SK-N-SH treated with all-trans-retinoic acid at 6 μM for 48 hours (cell line): ENCODE results near the gene GLI3.

Experiments used
- ATAC-seq: fragments of 200-7000 bp; cut with Tn5 transposase; 3 replicates; pipeline ENCODE4 v1.9.1; 2020; ENCODE audit warnings: mild to moderate bottlenecking, moderate library complexity
- ARNTL ChIP-seq: fragments of 450-650 bp; formaldehyde crosslinking; IDR thresholded peaks from 2 replicates; pipeline ENCODE4 v1.5.0; 2020; ENCODE audit warnings: low read depth, mild to moderate bottlenecking, moderate library complexity, borderline replicate concordance
- BACH2 ChIP-seq: fragments of 250-450 bp; sonication (Bioruptor Pico); IDR thresholded peaks from 2 replicates; pipeline ENCODE4 v1.9.0; 2021; ENCODE audit warnings: mild to moderate bottlenecking, borderline replicate concordance
- CSDC2 ChIP-seq: fragments of 250-450 bp; sonication (Bioruptor Pico); IDR thresholded peaks from 2 replicates; pipeline ENCODE4 v1.5.0; 2020; ENCODE audit warnings: mild to moderate bottlenecking, moderate library complexity
- ESRRG ChIP-seq: fragments of 250-450 bp; sonication (Bioruptor Pico); IDR thresholded peaks from 2 replicates; pipeline ENCODE4 v1.6.1; 2021; ENCODE audit warnings: mild to moderate bottlenecking
- GLIS3 ChIP-seq: fragments of 250-450 bp; sonication (Bioruptor Pico); IDR thresholded peaks from 2 replicates; pipeline ENCODE4 v1.5.0; 2020; ENCODE audit warnings: mild to moderate bottlenecking, moderate library complexity
- ISL1 ChIP-seq: fragments of 250-450 bp; sonication (Bioruptor Pico); IDR thresholded peaks from 2 replicates; pipeline ENCODE4 v2.1.2; 2022; ENCODE audit warnings: mild to moderate bottlenecking, moderate library complexity
- PPARA ChIP-seq: fragments of 250-450 bp; sonication (Bioruptor Pico); IDR thresholded peaks from 2 replicates; pipeline ENCODE4 v1.5.0; 2020; ENCODE audit warnings: mild to moderate bottlenecking, borderline replicate concordance
- RARB ChIP-seq: fragments of 250-450 bp; sonication (Bioruptor Pico); IDR thresholded peaks from 2 replicates; pipeline ENCODE4 v1.8.0; 2021; ENCODE audit warnings: mild to moderate bottlenecking, moderate library complexity
- SNAI2 ChIP-seq: fragments of 250-450 bp; sonication (Bioruptor Pico); IDR thresholded peaks from 2 replicates; pipeline ENCODE4 v1.5.0; 2020; ENCODE audit warnings: mild to moderate bottlenecking, moderate library complexity
- TCF4 ChIP-seq: fragments of 250-450 bp; sonication (Bioruptor Pico); IDR thresholded peaks from 2 replicates; pipeline ENCODE4 v1.8.0; 2021; ENCODE audit warnings: mild to moderate bottlenecking, moderate library complexity, borderline replicate concordance
- TOX ChIP-seq: fragments of 250-450 bp; sonication (Bioruptor Pico); IDR thresholded peaks from 2 replicates; pipeline ENCODE4 v1.8.0; 2021; ENCODE audit warnings: mild to moderate bottlenecking, moderate library complexity, borderline replicate concordance
- ZC3H10 ChIP-seq: fragments of 250-450 bp; sonication (Bioruptor Pico); IDR thresholded peaks from 2 replicates; pipeline ENCODE4 v1.5.1; 2021; ENCODE audit warnings: mild to moderate bottlenecking, moderate library complexity
- ZFP3 ChIP-seq: fragments of 250-450 bp; sonication (Bioruptor Pico); IDR thresholded peaks from 2 replicates; pipeline ENCODE4 v1.5.0; 2020; ENCODE audit warnings: mild to moderate bottlenecking, moderate library complexity
- ZFP30 ChIP-seq: fragments of 450-650 bp; formaldehyde crosslinking; IDR thresholded peaks from 2 replicates; pipeline ENCODE4 v1.5.0; 2022; ENCODE audit warnings: mild to moderate bottlenecking, moderate library complexity
- ZNF565 ChIP-seq: fragments of 450-650 bp; formaldehyde crosslinking; conservative IDR thresholded peaks from 2 replicates; pipeline ENCODE4 v1.5.0; 2020; ENCODE audit warnings: low read depth, mild to moderate bottlenecking, moderate library complexity
- ZNF70 ChIP-seq: fragments of 450-650 bp; formaldehyde crosslinking; IDR thresholded peaks from 2 replicates; pipeline ENCODE4 v1.5.0; 2020; ENCODE audit warnings: mild to moderate bottlenecking, moderate library complexity
- ZNF8 ChIP-seq: fragments of 450-650 bp; formaldehyde crosslinking; IDR thresholded peaks from 2 replicates; pipeline ENCODE4 v1.5.0; 2020; ENCODE audit warnings: mild to moderate bottlenecking, moderate library complexity
- TF ChIP-seq, protein P1 (sequence below): fragments of 250-450 bp; sonication (Bioruptor Pico); IDR thresholded peaks from 2 replicates; pipeline ENCODE4 v1.5.1; 2021; ENCODE audit warnings: mild to moderate bottlenecking, moderate library complexity
- TF ChIP-seq, protein P2 (sequence below): fragments of 250-450 bp; sonication (Bioruptor Pico); IDR thresholded peaks from 2 replicates; pipeline ENCODE4 v1.8.0; 2020; ENCODE audit warnings: mild to moderate bottlenecking, moderate library complexity, borderline replicate concordance
- TF ChIP-seq, protein P3 (sequence below): fragments of 250-450 bp; sonication (Bioruptor Pico); IDR thresholded peaks from 2 replicates; pipeline ENCODE4 v1.5.1; 2020; ENCODE audit warnings: low read depth, mild to moderate bottlenecking, moderate library complexity
- TF ChIP-seq, protein P4 (sequence below): fragments of 250-450 bp; sonication (Bioruptor Pico); IDR thresholded peaks from 2 replicates; pipeline ENCODE4 v1.8.0; 2021; ENCODE audit warnings: low read depth, mild to moderate bottlenecking, moderate library complexity, borderline replicate concordance

The GLI3 gene

DNA sequence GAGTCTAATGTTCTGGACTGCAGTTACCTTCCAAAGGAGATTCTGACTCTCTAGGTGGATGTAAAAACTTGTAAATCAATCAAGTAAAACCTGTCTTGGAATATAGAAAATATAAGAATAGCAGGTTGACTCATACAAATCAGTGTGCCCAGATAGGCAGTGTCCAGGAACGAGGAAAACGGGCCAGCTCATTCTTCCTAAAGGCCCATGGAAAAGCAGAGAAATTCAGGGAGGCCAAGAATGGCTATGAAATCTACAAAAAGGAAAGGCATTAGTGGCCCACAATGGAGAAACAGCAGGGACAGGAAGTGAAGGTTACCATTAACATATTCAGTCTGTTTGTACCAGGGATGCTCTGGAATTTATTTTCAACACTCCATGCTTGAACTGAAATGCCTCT, 14.9 kb downstream of the GLI3 start:
- TF ChIP-seq ZFP3 (no peak), SNAI2 (CRISPR knock-in tag) (no peak), GLIS3 (CRISPR knock-in tag) (no peak), ZFP30 (no peak), TCF4 (no peak), PPARA (CRISPR knock-in tag) (no peak), ESRRG (CRISPR knock-in tag) (no peak), CSDC2 (CRISPR knock-in tag) (no peak), ZNF8 (CRISPR knock-in tag) (no peak), BACH2 (CRISPR knock-in tag) (no peak), ZNF70 (no peak), ARNTL (no peak)
- TF ChIP-seq, protein P1, sequence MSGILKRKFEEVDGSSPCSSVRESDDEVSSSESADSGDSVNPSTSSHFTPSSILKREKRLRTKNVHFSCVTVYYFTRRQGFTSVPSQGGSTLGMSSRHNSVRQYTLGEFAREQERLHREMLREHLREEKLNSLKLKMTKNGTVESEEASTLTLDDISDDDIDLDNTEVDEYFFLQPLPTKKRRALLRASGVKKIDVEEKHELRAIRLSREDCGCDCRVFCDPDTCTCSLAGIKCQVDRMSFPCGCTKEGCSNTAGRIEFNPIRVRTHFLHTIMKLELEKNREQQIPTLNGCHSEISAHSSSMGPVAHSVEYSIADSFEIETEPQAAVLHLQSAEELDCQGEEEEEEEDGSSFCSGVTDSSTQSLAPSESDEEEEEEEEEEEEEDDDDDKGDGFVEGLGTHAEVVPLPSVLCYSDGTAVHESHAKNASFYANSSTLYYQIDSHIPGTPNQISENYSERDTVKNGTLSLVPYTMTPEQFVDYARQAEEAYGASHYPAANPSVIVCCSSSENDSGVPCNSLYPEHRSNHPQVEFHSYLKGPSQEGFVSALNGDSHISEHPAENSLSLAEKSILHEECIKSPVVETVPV (CRISPR knock-in tag): no peak
- ATAC-seq: no peak

DNA sequence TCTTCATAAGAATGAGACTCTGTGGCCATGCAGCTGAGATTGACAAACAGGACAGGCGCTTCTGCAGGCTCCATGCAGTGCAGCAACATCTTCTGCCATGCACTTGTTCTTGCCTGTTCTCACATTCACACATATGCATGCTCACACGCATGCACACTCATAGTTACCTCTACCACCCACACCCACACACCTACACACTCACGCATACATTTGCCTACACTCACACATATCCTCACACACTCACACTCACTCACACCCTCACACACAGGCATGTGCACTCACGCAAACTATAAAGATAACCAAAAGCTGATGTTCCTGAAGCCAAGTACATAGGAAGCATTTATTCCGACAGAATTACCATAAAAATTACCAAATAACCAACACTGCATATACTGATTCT, 15.7 kb downstream of the GLI3 start:
- ATAC-seq: no peak
- TF ChIP-seq, protein P2, sequence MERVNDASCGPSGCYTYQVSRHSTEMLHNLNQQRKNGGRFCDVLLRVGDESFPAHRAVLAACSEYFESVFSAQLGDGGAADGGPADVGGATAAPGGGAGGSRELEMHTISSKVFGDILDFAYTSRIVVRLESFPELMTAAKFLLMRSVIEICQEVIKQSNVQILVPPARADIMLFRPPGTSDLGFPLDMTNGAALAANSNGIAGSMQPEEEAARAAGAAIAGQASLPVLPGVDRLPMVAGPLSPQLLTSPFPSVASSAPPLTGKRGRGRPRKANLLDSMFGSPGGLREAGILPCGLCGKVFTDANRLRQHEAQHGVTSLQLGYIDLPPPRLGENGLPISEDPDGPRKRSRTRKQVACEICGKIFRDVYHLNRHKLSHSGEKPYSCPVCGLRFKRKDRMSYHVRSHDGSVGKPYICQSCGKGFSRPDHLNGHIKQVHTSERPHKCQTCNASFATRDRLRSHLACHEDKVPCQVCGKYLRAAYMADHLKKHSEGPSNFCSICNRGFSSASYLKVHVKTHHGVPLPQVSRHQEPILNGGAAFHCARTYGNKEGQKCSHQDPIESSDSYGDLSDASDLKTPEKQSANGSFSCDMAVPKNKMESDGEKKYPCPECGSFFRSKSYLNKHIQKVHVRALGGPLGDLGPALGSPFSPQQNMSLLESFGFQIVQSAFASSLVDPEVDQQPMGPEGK (CRISPR knock-in tag): no peak
- no peak for TF ChIP-seq TCF4
- no peak for TF ChIP-seq ZNF565 (CRISPR knock-in tag)
- TF ChIP-seq TOX (CRISPR knock-in tag): no peak
- no peak for TF ChIP-seq BACH2 (CRISPR knock-in tag)
- TF ChIP-seq ISL1: no peak
- TF ChIP-seq, protein P3, sequence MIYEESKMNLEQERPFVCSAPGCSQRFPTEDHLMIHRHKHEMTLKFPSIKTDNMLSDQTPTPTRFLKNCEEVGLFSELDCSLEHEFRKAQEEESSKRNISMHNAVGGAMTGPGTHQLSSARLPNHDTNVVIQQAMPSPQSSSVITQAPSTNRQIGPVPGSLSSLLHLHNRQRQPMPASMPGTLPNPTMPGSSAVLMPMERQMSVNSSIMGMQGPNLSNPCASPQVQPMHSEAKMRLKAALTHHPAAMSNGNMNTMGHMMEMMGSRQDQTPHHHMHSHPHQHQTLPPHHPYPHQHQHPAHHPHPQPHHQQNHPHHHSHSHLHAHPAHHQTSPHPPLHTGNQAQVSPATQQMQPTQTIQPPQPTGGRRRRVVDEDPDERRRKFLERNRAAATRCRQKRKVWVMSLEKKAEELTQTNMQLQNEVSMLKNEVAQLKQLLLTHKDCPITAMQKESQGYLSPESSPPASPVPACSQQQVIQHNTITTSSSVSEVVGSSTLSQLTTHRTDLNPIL: no peak
- no peak for TF ChIP-seq GLIS3 (CRISPR knock-in tag)
- no peak for TF ChIP-seq ZFP3

DNA sequence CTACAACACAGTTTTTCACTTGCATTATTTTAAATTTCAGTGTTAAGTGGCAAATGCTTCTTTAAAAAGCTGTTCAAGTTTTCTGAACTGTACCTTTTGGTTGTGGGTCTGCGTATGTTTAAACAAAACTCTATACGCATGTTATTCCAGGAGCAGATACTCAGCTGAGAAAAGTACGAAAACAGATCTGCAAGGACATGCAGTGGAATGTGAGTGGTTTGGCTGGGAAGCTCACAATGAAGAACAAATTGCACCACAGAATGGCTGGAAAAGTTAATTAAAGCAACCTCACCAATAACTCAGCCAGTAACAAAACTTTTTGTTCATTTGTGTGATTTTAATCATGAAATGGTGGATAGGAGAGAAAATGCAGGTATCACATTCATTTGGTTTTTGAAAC, 17.6 kb downstream of the GLI3 start:
- no peak for ATAC-seq
- TF ChIP-seq ZNF70 (no peak), ESRRG (CRISPR knock-in tag) (no peak), ZNF565 (CRISPR knock-in tag) (no peak), RARB (CRISPR knock-in tag) (no peak), ZC3H10 (CRISPR knock-in tag) (no peak), BACH2 (CRISPR knock-in tag) (no peak), CSDC2 (CRISPR knock-in tag) (no peak), TOX (CRISPR knock-in tag) (no peak), ZNF8 (CRISPR knock-in tag) (no peak), PPARA (CRISPR knock-in tag) (no peak), GLIS3 (CRISPR knock-in tag) (no peak)
- TF ChIP-seq, protein P4, sequence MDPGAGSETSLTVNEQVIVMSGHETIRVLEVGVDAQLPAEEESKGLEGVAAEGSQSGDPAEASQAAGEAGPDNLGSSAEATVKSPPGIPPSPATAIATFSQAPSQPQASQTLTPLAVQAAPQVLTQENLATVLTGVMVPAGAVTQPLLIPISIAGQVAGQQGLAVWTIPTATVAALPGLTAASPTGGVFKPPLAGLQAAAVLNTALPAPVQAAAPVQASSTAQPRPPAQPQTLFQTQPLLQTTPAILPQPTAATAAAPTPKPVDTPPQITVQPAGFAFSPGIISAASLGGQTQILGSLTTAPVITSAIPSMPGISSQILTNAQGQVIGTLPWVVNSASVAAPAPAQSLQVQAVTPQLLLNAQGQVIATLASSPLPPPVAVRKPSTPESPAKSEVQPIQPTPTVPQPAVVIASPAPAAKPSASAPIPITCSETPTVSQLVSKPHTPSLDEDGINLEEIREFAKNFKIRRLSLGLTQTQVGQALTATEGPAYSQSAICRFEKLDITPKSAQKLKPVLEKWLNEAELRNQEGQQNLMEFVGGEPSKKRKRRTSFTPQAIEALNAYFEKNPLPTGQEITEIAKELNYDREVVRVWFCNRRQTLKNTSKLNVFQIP (CRISPR knock-in tag): no peak
- TF ChIP-seq, protein P1 (CRISPR knock-in tag): no peak
- TF ChIP-seq, protein P2 (CRISPR knock-in tag): no peak
